WTC11 (cell line): ENCODE results near the gene BMPER.

Experiments
- SP1 ChIP-seq: sonication (generic); formaldehyde crosslinking; conservative IDR thresholded peaks from 2 replicates; pipeline ENCODE4 v1.8.1; 2022; ENCODE audit warnings: missing genetic modification reagents
- TF ChIP-seq, protein P1 (sequence below): fragments of 200-600 bp; IDR thresholded peaks from 2 replicates; pipeline ENCODE4 v1.8.0; 2022; ENCODE audit warnings: antibody characterized with exemption

DNA sequence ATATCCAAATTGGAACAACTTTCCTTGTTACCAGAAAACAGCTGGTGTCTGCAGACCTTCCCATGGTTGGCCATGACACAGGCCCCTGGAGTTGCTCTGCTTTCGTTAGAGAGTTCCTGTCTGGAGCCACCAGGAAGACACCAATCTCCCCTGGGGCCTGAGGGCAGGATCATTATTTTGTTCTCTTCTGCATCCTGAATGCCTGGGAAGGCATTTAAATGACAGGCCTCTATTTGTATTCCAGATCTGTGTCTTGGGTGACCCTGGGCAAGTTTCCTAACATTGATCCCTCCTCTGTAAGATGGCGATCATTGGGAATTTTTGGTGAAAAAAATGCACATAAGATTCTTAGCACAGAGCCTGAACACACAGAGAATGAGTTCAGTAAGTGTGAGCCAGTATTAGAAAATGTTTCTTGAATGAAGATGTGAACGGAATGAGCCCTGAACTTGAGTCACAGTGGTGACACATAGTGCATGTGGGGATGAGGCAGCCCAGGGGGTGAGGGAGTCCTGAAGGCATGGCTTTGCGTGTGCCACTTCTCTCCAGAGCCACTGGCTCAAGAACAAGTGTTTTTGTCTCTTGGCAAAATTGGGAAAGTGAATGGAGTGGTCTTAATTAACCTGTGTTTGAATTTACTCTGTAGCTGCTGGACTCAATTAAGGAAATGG, 28.4 kb downstream of the BMPER start:
- TF ChIP-seq, protein P1, sequence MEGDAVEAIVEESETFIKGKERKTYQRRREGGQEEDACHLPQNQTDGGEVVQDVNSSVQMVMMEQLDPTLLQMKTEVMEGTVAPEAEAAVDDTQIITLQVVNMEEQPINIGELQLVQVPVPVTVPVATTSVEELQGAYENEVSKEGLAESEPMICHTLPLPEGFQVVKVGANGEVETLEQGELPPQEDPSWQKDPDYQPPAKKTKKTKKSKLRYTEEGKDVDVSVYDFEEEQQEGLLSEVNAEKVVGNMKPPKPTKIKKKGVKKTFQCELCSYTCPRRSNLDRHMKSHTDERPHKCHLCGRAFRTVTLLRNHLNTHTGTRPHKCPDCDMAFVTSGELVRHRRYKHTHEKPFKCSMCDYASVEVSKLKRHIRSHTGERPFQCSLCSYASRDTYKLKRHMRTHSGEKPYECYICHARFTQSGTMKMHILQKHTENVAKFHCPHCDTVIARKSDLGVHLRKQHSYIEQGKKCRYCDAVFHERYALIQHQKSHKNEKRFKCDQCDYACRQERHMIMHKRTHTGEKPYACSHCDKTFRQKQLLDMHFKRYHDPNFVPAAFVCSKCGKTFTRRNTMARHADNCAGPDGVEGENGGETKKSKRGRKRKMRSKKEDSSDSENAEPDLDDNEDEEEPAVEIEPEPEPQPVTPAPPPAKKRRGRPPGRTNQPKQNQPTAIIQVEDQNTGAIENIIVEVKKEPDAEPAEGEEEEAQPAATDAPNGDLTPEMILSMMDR: no peak
- TF ChIP-seq SP1 (CRISPR knock-in tag): no peak
